Measurements from ENCODE around the gene OR4D11. TPM values are rescaled to one million over a fixed set of nuclear protein-coding genes. Genes with fewer than 3 reads are reported as not detected.

OR4D11 gene
- not detected for total RNA-seq (2021; ENCODE audit: unreplicated experiment)
- not detected for polyA plus RNA-seq (2012; ENCODE audit: insufficient read length)
- Bru-seq, nascent RNA, result not detected
- not detected for BruChase-seq, experiment 1, labeled RNA remaining after a 2-hour chase
- BruChase-seq, experiment 2, labeled RNA remaining after a 6-hour chase, result not detected
- long read RNA-seq, result 0 reads

- no peaks in the 10 kb centered on the region for H3K9me3 ChIP-seq (ENCODE audit: control insufficient read depth, insufficient read depth, low read depth, low read length)
- no peaks in the 10 kb centered on the region for H3K4me1 ChIP-seq (ENCODE audit: control insufficient read depth, insufficient read depth, low read length)
- no peaks in the 10 kb centered on the region for H3K36me3 ChIP-seq (ENCODE audit: control insufficient read depth, insufficient read depth, low read length)
- CTCF ChIA-PET, result no interaction called here
- ATAC-seq (no peak), DNase-seq (ENCODE audit: low read depth, low spot score) (no peak)
- intact Hi-C loops (cut with micrococcal nuclease; ENCODE audit: unreplicated experiment), result no loop called here
- in situ Hi-C loops (cut with HindIII; ENCODE audit: low pct_unique_long_range_greater_than_20kb, low sequenced_read_pairs), result no loop called here
- TF ChIP-seq CTCF (IDR thresholded peaks at IDR 0.05) (no peak), REST (IDR thresholded peaks at IDR 0.05; ENCODE audit: insufficient read depth in 1 of 2, low read depth in 2 of 2, low read length in 1 of 2) (no peak), POLR2AphosphoS5 (IDR thresholded peaks at IDR 0.05; ENCODE audit: low read depth, low read length) (no peak), TCF7L2 (IDR thresholded peaks at IDR 0.05; ENCODE audit: low read depth, low read length) (no peak), SIN3A (IDR thresholded peaks at IDR 0.05; ENCODE audit: borderline replicate concordance, insufficient read depth, low read depth, low read length) (no peak)
- BruUV-seq (replicated peaks), result no TSS peak
- POLR2A ChIA-PET, result interaction anchor here (0.6 kb wide), 1 partner anchor 23 kb away, joined by 3 read pairs; no protein-coding TSS in a partner anchor
- no peak within 1 kb of the TSS for H3K27ac ChIP-seq (ENCODE audit: low read length)
- no peak within 1 kb of the TSS for H3K4me3 ChIP-seq (ENCODE audit: low read depth in 2 of 2, low read length in 2 of 2)
- peaks cover 10% of the 10 kb centered on the region; the same call in 1 of the 2 replicates for H3K27me3 ChIP-seq (ENCODE audit: control insufficient read depth, insufficient read depth, low read length)
Observed at GRCh38 chr11:59503276-59503675, at the start of gene OR4D11. Gene OR4D11 (plus strand): TSS chr11:59503576. CDS start chr11:59503576, 0 bp downstream.

GRCh38 chr11:59456661-59457060, 46.7 kb upstream of the OR4D11 start, which contains the start of gene OR4D6:
Gene OR4D6 (plus strand): TSS chr11:59456961. CDS start chr11:59456961, 0 bp downstream.
- no peak for TF ChIP-seq REST (IDR thresholded peaks at IDR 0.05; ENCODE audit: insufficient read depth in 1 of 2, low read depth in 2 of 2, low read length in 1 of 2)
- TF ChIP-seq TCF7L2 (IDR thresholded peaks at IDR 0.05; ENCODE audit: low read depth, low read length), result no peak
- ChIA-PET POLR2A (no interaction called here), CTCF (no interaction called here)
- Histone ChIP-seq H3K36me3 (ENCODE audit: control insufficient read depth, insufficient read depth, low read length) (no peaks in the 10 kb centered on the region), H3K27me3 (ENCODE audit: control insufficient read depth, insufficient read depth, low read length) (no peaks in the 10 kb centered on the region), H3K4me1 (ENCODE audit: control insufficient read depth, insufficient read depth, low read length) (no peaks in the 10 kb centered on the region), H3K9me3 (ENCODE audit: control insufficient read depth, insufficient read depth, low read depth, low read length) (no peaks in the 10 kb centered on the region), H3K27ac (ENCODE audit: low read length) (no peak within 1 kb of the TSS), H3K4me3 (ENCODE audit: low read depth in 2 of 2, low read length in 2 of 2) (no peak within 1 kb of the TSS)
- ATAC-seq (no peak), DNase-seq (ENCODE audit: low read depth, low spot score) (no peak)
- intact Hi-C loops (cut with micrococcal nuclease; ENCODE audit: unreplicated experiment) (no loop called here), in situ Hi-C loops (cut with HindIII; ENCODE audit: low pct_unique_long_range_greater_than_20kb, low sequenced_read_pairs) (no loop called here)
- BruUV-seq (replicated peaks), result no TSS peak
